K562 (cell line): ENCODE data around the gene TBC1D2. TPM values are rescaled to one million over a fixed set of nuclear protein-coding genes. Genes with fewer than 3 reads are reported as not detected.

ENCODE experiments used
- BCOR ChIP-seq: fragments of 450-650 bp; IDR thresholded peaks from 2 replicates; pipeline ENCODE4 v1.6.1; 2016
- CBFA2T2 ChIP-seq: fragments of 450-650 bp; conservative IDR thresholded peaks from 2 replicates; pipeline ENCODE4 v1.6.1; 2017; ENCODE audit warnings: mild to moderate bottlenecking
- CHD2 ChIP-seq: IDR thresholded peaks from 2 replicates; pipeline ENCODE4 v1.6.1; 2011; ENCODE audit warnings: low read depth, low read length
- ELF4 ChIP-seq: fragments of 450-650 bp; formaldehyde crosslinking; IDR thresholded peaks from 2 replicates; pipeline ENCODE4 v1.4.0; 2022; ENCODE audit warnings: missing genetic modification characterization
- EP400 ChIP-seq: fragments of 450-650 bp; IDR thresholded peaks from 2 replicates; pipeline ENCODE4 v1.6.1; 2017; ENCODE audit warnings: antibody characterized with exemption, mild to moderate bottlenecking, moderate library complexity
- KDM1A ChIP-seq, 2 experiments: fragments of 450-650 bp; IDR thresholded peaks; 2 replicates each; pipeline ENCODE4 v1.6.1; 2016; ENCODE audit warnings: mild to moderate bottlenecking in 2 of 2
- KLF16 ChIP-seq: IDR thresholded peaks from 2 replicates; pipeline ENCODE4 v1.6.1; 2016; ENCODE audit warnings: antibody characterized with exemption
- MAFF ChIP-seq: IDR thresholded peaks from 2 replicates; pipeline ENCODE4 v1.6.1; 2012; ENCODE audit warnings: low read length, improper control_type of control experiment
- NR2F6 ChIP-seq: fragments of 450-650 bp; formaldehyde crosslinking; IDR thresholded peaks from 2 replicates; pipeline ENCODE4 v1.4.0; 2020; ENCODE audit warnings: mild to moderate bottlenecking
- NR3C1 ChIP-seq: sonication (generic); formaldehyde crosslinking; IDR thresholded peaks from 2 replicates; pipeline ENCODE4 v1.8.1; 2022; ENCODE audit warnings: missing genetic modification reagents
- POLR2AphosphoS5 ChIP-seq: IDR thresholded peaks from 2 replicates; pipeline ENCODE4 v1.6.1; 2011; ENCODE audit warnings: mild to moderate bottlenecking, low read depth, low read length, moderate library complexity; ENCODE audit not compliant: control insufficient read depth, insufficient read depth
- POLR2G ChIP-seq: fragments of 200-400 bp; formaldehyde crosslinking; IDR thresholded peaks from 2 replicates; pipeline ENCODE4 v1.6.1; 2017; ENCODE audit warnings: low read depth, mild to moderate bottlenecking, antibody characterized with exemption, low read length, moderate library complexity
- SMARCA4 ChIP-seq: fragments of 450-650 bp; IDR thresholded peaks from 2 replicates; pipeline ENCODE4 v1.6.1; 2016
- TAF9B ChIP-seq: fragments of 450-650 bp; IDR thresholded peaks from 2 replicates; pipeline ENCODE4 v1.6.1; 2018; ENCODE audit warnings: mild to moderate bottlenecking; ENCODE audit not compliant: partially characterized antibody
- TARDBP ChIP-seq: fragments of 450-650 bp; IDR thresholded peaks from 2 replicates; pipeline ENCODE4 v1.6.1; 2016
- TEAD1 ChIP-seq, 2 experiments: fragments of 450-650 bp in 1 of 2; sonication (generic) in 1 of 2; formaldehyde crosslinking; IDR thresholded peaks; 2 replicates each; pipeline versions ENCODE4 v1.4.0 to v1.8.0; 2020 to 2022; ENCODE audit warnings: mild to moderate bottlenecking in 2 of 2, missing genetic modification reagents in 1 of 2
- WHSC1 ChIP-seq: IDR thresholded peaks from one replicate; pipeline ENCODE4 v1.6.1; 2012; ENCODE audit warnings: low read length, control low read depth, inconsistent platforms
- ZBTB11 ChIP-seq, 3 experiments: fragments of 200-800 bp in 1 of 3; fragments of 250-450 bp in 1 of 3; fragments of 450-650 bp in 1 of 3; sonication (Bioruptor Pico) in 1 of 3; sonication (Bioruptor generic) in 1 of 3; formaldehyde crosslinking in 1 of 3; IDR thresholded peaks; 2 replicates each; pipeline versions ENCODE4 v1.6.1 to v1.8.0; 2016 to 2022; ENCODE audit warnings: mild to moderate bottlenecking in 2 of 3, missing genetic modification characterization in 2 of 3, missing compliant biosample characterization in 1 of 3, moderate library complexity in 1 of 3
- polyA plus RNA-seq, 8 experiments: library from polyadenylated mRNA; depleted of rRNA in 4 of 8; stranded (reverse) in 5 of 8; unstranded in 3 of 8; fragments of >200 nt; fragmentation: Nextera tagmentation in 2 of 8; fragmentation: Illumina TruSeq in 1 of 8; extraction: Ambion mirVana in 2 of 8; extraction: Trizol in 1 of 8; gene quantifications; 2 replicates each; pipeline versions ENCODE4 v1.2.1 to v1.2.3, GENCODE V29; 2011 to 2014; ENCODE audit warnings: inconsistent platforms in 1 of 8, missing spikeins in 1 of 8
- total RNA-seq, 7 experiments: library from RNA; depleted of rRNA in 6 of 7; stranded (reverse); fragments of >200 nt in 6 of 7; fragmentation: Illumina TruSeq in 2 of 7; extraction: Trizol in 2 of 7; gene quantifications; 2 replicates each; pipeline versions ENCODE4 v1.2.1 to v1.2.3, GENCODE V29; 2011 to 2021; ENCODE audit warnings: low replicate concordance in 1 of 7
- TF ChIP-seq, protein P1 (sequence below), 2 experiments: fragments of 150-350 bp in 1 of 2; IDR thresholded peaks; 2 replicates each; pipeline ENCODE4 v1.6.1; 2012 to 2016; ENCODE audit warnings: low read depth in 2 of 2, low read length in 2 of 2, mild to moderate bottlenecking in 1 of 2, moderate library complexity in 1 of 2
- TF ChIP-seq, protein P2 (sequence below): fragments of 200-800 bp; sonication (Bioruptor generic); IDR thresholded peaks from 2 replicates; pipeline ENCODE4 v1.6.1; 2017; ENCODE audit warnings: missing genetic modification characterization, missing compliant biosample characterization

The TBC1D2 gene
- total and polyA plus RNA-seq, 9 of the 15 experiments (the other 6 are each of a cell fraction or from before 2014, with no cell fraction given) = 0.10 to 7.0 (median 2.5) TPM

GRCh38 chr9:98225015-98225442, 30.4 kb downstream of the TBC1D2 start (continued):
- peak in 1 of 3 experiments; percentile 60; a peak in 1 of 6 replicates for TF ChIP-seq ZBTB11 (CRISPR knock-in tag; IDR thresholded peaks at IDR 0.05)
- TF ChIP-seq WHSC1 = no peak
- TF ChIP-seq MAFF = no peak
- TF ChIP-seq POLR2AphosphoS5 = peak; percentile 100
- no peak for TF ChIP-seq TAF9B
- no peak for TF ChIP-seq POLR2G
- TF ChIP-seq KLF16 = peak; percentile 98
- peak; percentile 74 for TF ChIP-seq BCOR
- TF ChIP-seq, protein P1, sequence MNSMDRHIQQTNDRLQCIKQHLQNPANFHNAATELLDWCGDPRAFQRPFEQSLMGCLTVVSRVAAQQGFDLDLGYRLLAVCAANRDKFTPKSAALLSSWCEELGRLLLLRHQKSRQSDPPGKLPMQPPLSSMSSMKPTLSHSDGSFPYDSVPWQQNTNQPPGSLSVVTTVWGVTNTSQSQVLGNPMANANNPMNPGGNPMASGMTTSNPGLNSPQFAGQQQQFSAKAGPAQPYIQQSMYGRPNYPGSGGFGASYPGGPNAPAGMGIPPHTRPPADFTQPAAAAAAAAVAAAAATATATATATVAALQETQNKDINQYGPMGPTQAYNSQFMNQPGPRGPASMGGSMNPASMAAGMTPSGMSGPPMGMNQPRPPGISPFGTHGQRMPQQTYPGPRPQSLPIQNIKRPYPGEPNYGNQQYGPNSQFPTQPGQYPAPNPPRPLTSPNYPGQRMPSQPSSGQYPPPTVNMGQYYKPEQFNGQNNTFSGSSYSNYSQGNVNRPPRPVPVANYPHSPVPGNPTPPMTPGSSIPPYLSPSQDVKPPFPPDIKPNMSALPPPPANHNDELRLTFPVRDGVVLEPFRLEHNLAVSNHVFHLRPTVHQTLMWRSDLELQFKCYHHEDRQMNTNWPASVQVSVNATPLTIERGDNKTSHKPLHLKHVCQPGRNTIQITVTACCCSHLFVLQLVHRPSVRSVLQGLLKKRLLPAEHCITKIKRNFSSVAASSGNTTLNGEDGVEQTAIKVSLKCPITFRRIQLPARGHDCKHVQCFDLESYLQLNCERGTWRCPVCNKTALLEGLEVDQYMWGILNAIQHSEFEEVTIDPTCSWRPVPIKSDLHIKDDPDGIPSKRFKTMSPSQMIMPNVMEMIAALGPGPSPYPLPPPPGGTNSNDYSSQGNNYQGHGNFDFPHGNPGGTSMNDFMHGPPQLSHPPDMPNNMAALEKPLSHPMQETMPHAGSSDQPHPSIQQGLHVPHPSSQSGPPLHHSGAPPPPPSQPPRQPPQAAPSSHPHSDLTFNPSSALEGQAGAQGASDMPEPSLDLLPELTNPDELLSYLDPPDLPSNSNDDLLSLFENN (IDR thresholded peaks at IDR 0.05; ENCODE audit: low read depth in 2 of 2, low read length in 2 of 2) = peak in 1 of 2 experiments; percentile 97; a peak in 2 of 4 replicates
- TF ChIP-seq NR2F6 (CRISPR knock-in tag) = no peak
- TF ChIP-seq ELF4 (CRISPR knock-in tag) = peak; percentile 65; the same call in 1 of the 2 replicates
- peak; percentile 62; the same call in 1 of the 2 replicates for TF ChIP-seq EP400
- TF ChIP-seq, protein P2, sequence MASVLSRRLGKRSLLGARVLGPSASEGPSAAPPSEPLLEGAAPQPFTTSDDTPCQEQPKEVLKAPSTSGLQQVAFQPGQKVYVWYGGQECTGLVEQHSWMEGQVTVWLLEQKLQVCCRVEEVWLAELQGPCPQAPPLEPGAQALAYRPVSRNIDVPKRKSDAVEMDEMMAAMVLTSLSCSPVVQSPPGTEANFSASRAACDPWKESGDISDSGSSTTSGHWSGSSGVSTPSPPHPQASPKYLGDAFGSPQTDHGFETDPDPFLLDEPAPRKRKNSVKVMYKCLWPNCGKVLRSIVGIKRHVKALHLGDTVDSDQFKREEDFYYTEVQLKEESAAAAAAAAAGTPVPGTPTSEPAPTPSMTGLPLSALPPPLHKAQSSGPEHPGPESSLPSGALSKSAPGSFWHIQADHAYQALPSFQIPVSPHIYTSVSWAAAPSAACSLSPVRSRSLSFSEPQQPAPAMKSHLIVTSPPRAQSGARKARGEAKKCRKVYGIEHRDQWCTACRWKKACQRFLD (CRISPR knock-in tag) = peak; percentile 94
- peak; percentile 95 for TF ChIP-seq KDM1A (IDR thresholded peaks at IDR 0.05)
- peak; percentile 33; the same call in 1 of the 2 replicates for TF ChIP-seq CHD2
- 0 out of 4 replicates have a peak, but pooled peaks of 1 of the 2 experiments have one; percentile 39 for TF ChIP-seq TEAD1 (CRISPR knock-in tag; IDR thresholded peaks at IDR 0.05)
- no peak for TF ChIP-seq NR3C1 (CRISPR knock-in tag)
- peak; percentile 97 for TF ChIP-seq SMARCA4
- TF ChIP-seq CBFA2T2 = peak; percentile 99
- peak; percentile 80; the same call in 1 of the 2 replicates for TF ChIP-seq TARDBP
